GM19468 (cell line): ENCODE measurements around the gene RBL2.

ENCODE experiments used
- ATAC-seq: cut with Tn5 transposase; IDR thresholded peaks from one replicate; pipeline ENCODE4 v1.9.1; 2021; ENCODE audit warnings: mild to moderate bottlenecking, moderate library complexity, moderate number of reproducible peaks; ENCODE audit not compliant: unreplicated experiment; ENCODE audit errors: extremely low read depth

Gene RBL2

GRCh38 chr16:53445534-53445933, 11.3 kb downstream of the RBL2 start:
- ATAC-seq, result no peak

GRCh38 chr16:53446090-53446489, 11.8 kb downstream of the RBL2 start:
- no peak for ATAC-seq

GRCh38 chr16:53449816-53450517, 15.7 kb downstream of the RBL2 start:
- ATAC-seq, result no peak

GRCh38 chr16:53453928-53454327, 19.7 kb downstream of the RBL2 start:
- no peak for ATAC-seq

DNA sequence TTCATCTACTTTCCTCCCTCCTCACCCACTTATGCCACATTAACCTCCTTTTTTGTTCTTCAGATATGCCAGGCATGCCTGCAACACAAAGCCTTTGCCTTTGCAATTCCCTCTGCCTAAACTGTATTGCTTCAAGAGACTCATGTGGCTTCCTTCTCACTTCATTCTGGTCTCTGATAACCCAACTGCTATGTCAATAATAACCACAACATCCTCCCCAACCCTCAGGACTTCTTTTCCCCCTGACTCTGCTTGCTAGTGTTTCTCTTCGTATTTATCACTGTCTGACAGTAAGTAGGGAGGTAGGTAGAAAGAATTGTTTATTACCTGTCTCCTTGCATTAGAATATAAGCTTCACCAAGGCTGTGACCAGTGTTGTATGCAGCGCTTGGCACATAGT, 22.4 kb downstream of the RBL2 start:
- ATAC-seq, result no peak

DNA sequence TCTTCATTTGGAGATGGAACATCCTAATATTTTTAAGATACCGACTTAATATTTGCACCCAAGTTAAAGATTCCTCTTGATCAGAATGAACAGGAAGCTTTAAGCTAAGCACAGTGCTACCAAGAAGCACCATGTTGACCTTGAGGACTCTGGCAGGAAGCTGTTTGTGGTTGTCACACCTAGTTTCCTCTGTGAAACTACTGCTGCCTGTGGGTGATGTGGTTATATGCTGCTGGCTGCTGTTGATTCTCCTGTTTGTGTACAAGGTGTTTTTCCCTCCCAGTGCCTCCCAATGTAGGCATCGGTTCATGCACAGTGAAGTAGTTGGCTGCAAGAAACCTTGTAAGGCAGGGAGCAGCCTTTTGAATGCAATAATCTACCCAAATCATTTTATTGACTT, 23.4 kb downstream of the RBL2 start:
- ATAC-seq, result peak; percentile 99

- no peak for ATAC-seq
These were observed 24.4 kb downstream of the RBL2 start for GRCh38 chr16:53458635-53459034.

GRCh38 chr16:53465606-53466280, 31.5 kb downstream of the RBL2 start:
- ATAC-seq, result no peak

DNA sequence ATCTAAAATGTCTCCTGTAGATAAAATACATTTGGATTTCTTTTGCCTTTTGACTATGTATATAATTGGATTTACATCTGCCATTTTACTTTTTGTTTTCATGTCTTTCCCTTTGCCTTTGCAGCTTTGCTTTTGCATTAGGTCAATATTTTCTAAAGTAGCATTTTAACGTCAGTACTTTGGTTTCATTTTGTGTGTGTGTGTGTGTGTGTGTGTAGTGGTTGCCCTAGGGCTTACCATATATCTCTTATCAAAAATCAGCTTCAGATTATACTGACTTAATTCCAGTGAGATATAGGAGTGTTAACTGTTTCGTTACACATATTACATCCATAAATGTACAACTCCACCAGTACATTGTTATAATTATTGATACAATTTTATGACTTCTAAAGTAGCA, 42.6 kb downstream of the RBL2 start:
- ATAC-seq, result no peak

DNA sequence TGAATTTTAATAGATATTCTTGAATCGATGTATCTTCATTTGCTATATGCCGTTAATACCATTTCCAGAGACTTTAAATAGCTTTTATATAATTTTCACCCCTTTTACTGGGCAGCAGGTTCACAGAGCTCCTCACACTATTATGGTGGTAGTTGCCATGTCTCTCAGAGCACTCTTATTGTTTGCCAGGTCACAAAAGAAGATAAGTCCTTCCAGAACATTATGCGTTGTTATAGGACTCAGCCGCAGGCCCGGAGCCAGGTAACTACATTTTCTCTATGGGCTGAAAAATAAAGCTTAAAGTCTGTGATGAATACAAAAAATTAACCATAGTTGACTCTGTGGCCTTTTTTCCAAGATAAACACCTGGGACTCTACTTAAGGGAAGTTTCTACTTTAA, 44.7 kb downstream of the RBL2 start:
- no peak for ATAC-seq

DNA sequence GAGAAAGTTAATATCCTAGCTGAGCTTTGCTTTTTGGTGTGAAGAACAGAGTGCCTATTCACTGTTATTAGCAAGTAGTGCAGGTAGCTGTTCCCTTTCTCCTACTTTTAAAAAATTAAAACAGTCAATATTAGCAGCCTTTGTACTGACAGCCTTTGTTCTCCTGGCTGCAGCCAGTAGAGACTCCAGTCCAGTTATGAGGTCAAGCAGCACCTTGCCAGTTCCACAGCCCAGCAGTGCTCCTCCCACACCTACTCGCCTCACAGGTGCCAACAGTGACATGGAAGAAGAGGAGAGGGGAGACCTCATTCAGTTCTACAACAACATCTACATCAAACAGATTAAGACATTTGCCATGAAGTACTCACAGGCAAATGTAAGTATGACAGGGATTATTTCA, 46.1 kb downstream of the RBL2 start:
- no peak for ATAC-seq

- no peak for ATAC-seq
These were observed 47.9 kb downstream of the RBL2 start for GRCh38 chr16:53482123-53482522.

GRCh38 chr16:53484542-53484941, 50.3 kb downstream of the RBL2 start:
- ATAC-seq, result no peak

GRCh38 chr16:53486230-53486629, 52.0 kb downstream of the RBL2 start:
- ATAC-seq, result no peak

DNA sequence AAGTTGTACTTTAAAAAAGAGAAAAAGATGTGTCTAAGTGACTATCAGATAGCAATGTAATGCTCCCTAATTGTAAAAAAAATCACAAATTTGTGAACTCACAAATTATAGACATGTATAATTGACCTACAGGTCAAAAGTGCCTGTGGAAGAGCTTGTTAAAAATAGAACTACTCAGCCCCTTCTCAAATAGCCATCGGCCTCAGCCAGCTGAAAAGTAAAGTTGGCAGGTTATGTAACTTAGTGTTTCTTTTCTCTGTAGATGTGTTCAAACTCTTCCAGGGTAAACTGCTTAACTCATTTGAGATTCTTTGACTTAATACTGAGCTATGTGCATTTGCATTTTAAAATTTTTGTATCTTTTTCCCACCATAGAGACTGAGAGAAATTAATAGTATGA, 55.5 kb downstream of the RBL2 start:
- ATAC-seq, result no peak

DNA sequence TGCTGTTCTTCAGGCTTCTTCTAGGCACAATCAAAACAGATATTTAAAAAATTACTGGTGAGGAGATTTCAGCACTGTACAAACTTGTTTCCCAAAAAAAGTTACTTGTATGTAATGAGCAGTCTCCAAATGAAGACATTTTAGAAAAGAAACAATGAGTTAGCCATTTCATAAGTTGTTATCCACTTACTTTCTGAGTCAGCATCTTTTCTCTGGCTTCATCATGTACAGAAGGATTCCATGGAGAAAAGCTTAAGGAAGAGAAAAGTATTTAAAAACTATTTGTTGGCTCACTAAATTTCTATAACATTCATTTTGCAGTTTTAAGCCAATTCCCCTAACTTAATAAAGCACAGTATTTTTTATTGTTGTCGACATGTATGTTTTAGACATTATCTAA, 58.2 kb downstream of the RBL2 start:
- no peak for ATAC-seq

DNA sequence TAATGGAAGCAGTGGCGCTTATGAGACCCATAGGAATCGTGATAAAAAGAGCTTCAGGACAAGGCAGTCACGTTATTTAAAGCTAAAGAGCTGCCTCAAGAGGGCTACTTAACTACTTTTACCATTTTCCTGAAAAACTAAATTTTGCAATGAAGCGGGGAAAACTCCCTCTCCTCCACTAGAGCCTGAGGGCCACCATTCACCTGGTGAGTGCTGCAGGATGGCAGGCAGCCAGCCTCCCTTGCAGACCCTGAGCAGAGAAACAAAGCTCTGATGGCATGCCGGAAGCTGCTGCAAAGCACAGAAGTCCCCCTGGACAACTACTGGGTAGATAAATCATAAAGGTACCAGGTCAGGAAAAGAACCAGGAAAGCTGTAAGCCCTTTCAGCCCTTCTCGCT, 60.4 kb downstream of the RBL2 start:
- no peak for ATAC-seq

DNA sequence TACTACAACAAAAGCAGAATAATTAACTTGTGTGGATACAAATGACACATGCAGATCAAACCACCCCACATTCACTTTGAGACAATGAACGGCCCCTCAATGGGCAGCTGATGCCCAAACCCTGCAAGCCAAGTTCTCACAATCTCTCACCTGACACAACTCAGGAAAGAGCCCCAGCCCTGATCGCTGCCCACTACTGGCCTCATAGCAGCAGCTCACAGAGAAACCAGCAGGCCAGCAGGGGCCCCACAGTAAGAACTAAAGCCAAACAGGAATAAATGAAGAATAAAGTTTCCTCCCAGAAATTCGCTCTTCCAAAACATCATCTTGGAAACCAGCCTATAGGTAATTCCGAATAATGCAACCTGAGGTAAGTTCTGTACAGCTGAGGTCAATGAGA, 61.1 kb downstream of the RBL2 start:
- no peak for ATAC-seq

GRCh38 chr16:53498984-53499383, 64.7 kb downstream of the RBL2 start:
- ATAC-seq, result no peak

- no peak for ATAC-seq
These were observed 67.1 kb downstream of the RBL2 start for GRCh38 chr16:53501216-53501859.
